Heart left ventricle (tissue), 13 donors: Measurements from ENCODE around the gene MYO1E.

ENCODE experiments used
- POLR2A ChIP-seq, 2 donors: fragments of 450-650 bp; IDR thresholded peaks; one replicate each; pipeline ENCODE4 v1.6.1; 2017; ENCODE audit warnings: antibody characterized with exemption in 2 of 2, mild to moderate bottlenecking in 2 of 2, moderate library complexity in 2 of 2
- TF ChIP-seq, protein P1 (sequence below), 12 donors: fragments of 200-600 bp; sonication (generic) in 4 of 12; IDR thresholded peaks; one replicate each; pipeline versions ENCODE4 v1.5.0 to v1.8.0; 2018 to 2022; ENCODE audit warnings: antibody characterized with exemption in 12 of 12, mild to moderate bottlenecking in 5 of 12
- donor health status: ischemic (EF 13 %, LVEDD 7.1; RV severe dilation, severe dysfunction).
- donor health status: DM: no; HTN: yes; CAD: no.
- donor health status: DM: no; HTN: no; CAD: no.
- donor health status: ischemic (EF 25% LVEDD 6.9; RV normal size, moderate dysfunction).
- donor health status: ischemic (EF 25% LVEDD 5.7; RV mildly dilated, moderate dysfunction).
- donor health status: ischemic (EF 35%, LVEDD 5.7; RV mildly dilated, moderate dysfunction).
- donor health status: nonischemic (EF 11% LVEDD 7.7; RV severe dilation, severe dysfunction).
- donor health status: DM: yes; HTN: yes; CAD: no.
- donor health status: PGD.
- donor health status: ischemic (EF 29% LVEDD 5.4; RV normal size, mild dysfunction).
- donor health status: nonischemic (EF 23%, LVEDD 6.1; RV moderate dilation, normal function).

DNA sequence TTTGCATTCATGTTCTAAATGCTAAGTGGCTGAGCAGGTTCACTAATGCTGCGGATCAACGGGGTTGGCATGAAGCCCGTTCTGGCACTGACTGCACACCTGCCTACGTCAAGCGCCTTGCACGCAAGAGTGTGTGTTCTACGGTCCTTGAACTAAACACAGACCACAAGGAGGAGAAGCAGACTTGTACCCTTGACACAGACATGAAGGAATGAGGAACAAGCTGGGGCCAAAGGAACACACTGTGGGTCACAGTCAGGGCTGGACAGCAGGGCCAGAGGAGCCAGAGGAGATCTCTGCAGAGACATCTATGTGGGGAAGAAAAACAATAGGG, 214.0 kb downstream of the MYO1E start:
- TF ChIP-seq, protein P1, sequence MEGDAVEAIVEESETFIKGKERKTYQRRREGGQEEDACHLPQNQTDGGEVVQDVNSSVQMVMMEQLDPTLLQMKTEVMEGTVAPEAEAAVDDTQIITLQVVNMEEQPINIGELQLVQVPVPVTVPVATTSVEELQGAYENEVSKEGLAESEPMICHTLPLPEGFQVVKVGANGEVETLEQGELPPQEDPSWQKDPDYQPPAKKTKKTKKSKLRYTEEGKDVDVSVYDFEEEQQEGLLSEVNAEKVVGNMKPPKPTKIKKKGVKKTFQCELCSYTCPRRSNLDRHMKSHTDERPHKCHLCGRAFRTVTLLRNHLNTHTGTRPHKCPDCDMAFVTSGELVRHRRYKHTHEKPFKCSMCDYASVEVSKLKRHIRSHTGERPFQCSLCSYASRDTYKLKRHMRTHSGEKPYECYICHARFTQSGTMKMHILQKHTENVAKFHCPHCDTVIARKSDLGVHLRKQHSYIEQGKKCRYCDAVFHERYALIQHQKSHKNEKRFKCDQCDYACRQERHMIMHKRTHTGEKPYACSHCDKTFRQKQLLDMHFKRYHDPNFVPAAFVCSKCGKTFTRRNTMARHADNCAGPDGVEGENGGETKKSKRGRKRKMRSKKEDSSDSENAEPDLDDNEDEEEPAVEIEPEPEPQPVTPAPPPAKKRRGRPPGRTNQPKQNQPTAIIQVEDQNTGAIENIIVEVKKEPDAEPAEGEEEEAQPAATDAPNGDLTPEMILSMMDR (IDR thresholded peaks at IDR 0.05), result no peak
- no peak for TF ChIP-seq POLR2A (IDR thresholded peaks at IDR 0.05)
